ENCODE results near the gene JAML.

The JAML gene

DNA sequence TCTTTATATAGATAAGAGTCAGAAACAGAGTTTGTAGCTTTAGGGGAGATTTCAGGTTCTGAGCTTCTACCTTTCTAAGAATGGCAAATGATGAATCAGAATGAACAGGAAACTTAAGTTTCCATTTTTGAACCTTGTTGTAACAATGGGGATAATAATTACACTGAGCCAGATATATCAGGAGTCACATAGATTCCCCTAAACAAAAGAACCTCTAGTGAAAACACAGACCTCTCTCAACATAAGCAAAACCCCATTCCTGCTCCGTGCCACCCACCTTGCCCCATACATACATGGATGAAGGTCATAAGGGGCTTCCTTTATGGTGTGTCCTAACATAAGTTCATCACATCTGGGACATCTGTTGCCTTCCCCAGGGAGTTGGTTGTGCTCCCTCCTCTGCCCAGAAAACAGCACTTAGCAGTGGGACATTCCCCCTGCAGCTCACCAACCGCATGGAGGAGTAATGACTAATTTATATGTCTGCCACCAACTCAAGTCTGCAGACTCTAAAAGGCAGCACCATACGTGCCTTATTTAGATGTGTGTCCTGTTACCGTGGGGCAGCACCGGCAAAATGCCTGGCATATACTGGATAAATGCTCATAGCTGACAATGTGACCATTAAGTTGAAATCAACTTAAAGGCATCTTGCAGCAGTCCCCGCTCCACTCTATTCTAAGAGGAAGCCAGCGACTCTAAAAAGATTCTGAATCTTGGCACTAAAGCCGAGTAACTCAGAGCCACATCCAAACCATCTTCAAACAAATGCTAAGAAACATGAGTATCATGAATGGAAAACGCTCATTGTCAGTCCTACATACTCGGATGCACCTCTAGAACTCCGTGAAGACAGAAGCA, 8.0 kb downstream of the JAML start:
- peak; percentile 41 to 49 for DNase-seq (ENCODE audit: low read depth in 2 of 2)

DNA sequence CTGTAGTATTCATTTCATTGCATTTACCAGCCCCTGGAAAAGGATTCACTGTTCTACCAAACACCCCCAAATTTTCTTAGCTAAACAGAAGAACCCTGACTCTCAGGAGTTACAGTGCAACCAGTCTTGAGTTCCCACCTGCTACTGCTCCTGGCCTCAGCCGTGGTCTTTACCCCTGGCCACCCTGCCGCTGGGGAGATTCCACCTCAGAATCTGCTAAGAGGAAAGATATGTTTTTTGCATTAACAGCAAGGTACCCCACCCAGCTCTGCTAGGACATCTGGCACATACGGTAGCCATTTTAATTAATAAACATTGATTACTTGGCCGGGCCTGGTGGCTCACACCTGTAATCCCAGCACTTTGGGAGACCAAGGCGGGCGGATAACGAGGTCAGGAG, 9.0 kb downstream of the JAML start:
- DNase-seq (ENCODE audit: low read depth in 2 of 2), result no peak

DNA sequence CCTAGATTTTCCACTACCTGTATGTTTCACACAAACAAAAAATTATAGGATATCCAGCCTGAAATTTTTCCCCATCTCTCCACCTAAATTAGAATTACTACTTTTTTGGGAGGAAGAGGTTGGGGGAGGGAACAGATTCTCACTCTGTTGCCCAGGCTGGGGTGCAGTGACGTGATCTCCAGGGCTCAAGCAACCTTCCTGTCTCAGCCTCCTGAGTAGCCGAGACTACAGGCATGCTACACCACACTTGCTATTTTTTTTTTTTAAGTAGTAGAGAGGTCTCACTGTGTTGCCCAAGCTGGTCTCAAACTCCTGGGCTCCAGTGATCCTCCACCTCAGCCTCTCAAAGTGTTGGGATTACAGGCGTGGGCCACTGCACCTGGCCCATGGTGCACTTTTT, 9.5 kb downstream of the JAML start:
- DNase-seq (ENCODE audit: low read depth in 2 of 2), result no peak

DNA sequence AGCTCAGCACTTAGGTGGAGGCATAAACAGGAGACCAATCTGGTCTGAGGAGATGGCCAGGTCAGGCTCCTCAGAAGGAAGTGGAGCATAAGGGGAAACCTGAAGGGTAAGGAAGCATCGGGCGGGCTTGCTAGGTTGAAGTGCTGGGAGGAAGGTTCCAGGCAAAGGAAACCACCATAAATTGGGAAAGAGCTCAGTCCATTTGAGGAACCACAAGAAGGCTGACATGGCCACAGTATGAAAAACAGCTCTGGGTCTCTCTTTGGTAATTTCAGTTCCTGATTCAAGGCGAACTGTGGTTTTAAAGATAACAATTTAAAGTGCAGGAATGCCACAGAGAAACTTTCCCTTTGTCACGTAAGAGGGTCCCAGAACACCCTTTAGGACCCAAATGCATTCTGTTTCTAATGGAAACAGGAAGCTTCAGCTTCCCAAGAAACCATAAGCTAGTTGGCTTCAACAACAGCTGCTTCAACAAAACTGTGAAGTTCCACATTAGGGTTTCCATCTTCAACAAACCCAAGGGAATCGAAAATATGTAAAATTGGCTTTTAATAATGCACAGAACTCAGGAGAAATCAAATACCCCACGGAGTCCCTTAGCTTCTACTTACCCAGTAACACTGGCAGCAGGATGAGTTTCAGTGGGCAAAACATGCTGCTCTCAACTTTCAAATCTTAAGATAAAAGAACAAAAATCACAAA, 10.4 kb downstream of the JAML start:
- no peak for DNase-seq (ENCODE audit: low read depth in 2 of 2)

- no peak for DNase-seq (ENCODE audit: low read depth in 2 of 2)
These were observed 11.0 kb downstream of the JAML start for GRCh38 chr11:118213781-118214180.

DNA sequence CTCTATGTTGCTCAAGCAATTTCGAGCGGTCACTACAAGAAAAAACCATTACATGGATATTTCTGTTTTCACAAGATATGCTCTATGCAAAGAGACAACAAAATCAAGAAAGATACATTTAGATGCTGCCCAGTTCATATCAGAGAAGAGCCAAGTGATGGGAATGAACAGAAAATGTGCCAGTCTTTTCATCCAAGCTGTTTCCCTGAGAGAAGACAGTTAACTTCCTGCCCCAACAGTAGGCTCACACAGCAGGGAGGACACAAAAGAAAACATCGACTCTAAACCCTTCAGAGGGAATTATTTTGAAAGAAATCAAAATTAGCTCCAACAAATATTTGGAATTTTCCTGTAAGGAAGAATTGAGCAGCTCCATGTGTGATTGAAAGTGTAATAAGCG, 11.6 kb downstream of the JAML start:
- DNase-seq (ENCODE audit: low read depth in 2 of 2), result no peak

GRCh38 chr11:118212781-118213191, 12.0 kb downstream of the JAML start:
- no peak for DNase-seq (ENCODE audit: low read depth in 2 of 2)

- DNase-seq (ENCODE audit: low read depth in 2 of 2), result no peak
These were observed 12.6 kb downstream of the JAML start for GRCh38 chr11:118212131-118212725.

DNA sequence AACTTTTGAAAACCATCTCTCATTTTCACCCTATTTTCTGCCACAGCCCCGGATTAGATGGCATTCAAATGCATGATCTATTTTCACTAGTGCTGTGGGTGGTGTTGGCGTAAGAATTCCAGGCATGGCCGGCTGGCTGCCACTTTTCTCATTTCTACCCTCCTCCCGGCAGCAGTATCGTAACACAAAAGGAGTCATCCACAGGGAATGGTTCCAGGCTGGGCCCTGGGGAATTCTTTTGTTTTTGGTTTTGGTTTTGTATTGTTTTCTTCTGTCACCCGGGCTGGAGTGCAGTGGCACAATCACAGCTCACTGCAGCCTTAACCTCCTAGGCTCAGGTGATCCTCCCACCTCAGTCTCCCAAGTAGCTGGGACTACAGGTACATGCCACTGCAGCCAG, 13.8 kb downstream of the JAML start:
- DNase-seq (ENCODE audit: low read depth in 2 of 2), result no peak

GRCh38 chr11:118210323-118210722, 14.5 kb downstream of the JAML start:
- DNase-seq (ENCODE audit: low read depth in 2 of 2), result no peak

- DNase-seq (ENCODE audit: low read depth in 2 of 2), result no peak
These were observed 15.8 kb downstream of the JAML start for GRCh38 chr11:118209033-118209432.

- DNase-seq (ENCODE audit: low read depth in 2 of 2), result no peak
These were observed 17.7 kb downstream of the JAML start for GRCh38 chr11:118207079-118207478.

GRCh38 chr11:118206391-118207031, 18.3 kb downstream of the JAML start:
- DNase-seq (ENCODE audit: low read depth in 2 of 2), result no peak

- DNase-seq (ENCODE audit: low read depth in 2 of 2), result no peak
These were observed 19.0 kb downstream of the JAML start for GRCh38 chr11:118205606-118206378.

GRCh38 chr11:118202599-118203422, 22.0 kb downstream of the JAML start:
- peak in 1 of 2 donors; percentile 55 for DNase-seq (ENCODE audit: low read depth in 2 of 2)

DNA sequence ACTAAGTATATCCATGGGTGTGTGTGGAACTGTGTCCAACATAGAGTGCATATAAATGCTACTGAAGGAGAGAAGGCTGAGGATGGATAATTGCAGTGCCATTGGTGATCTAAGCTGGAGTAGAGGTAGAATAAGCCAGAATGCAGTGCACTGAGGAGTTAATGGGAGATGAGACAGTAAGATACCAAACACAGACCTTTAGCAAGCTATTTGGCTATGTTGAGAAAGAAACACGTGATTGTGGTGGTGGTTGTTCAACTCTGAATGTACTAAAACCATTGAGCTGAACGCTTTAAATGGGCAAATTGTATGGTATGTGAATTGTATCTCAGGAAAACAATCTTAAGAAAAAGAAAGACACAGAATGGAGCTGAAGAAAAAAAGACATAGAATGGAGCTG, 22.8 kb downstream of the JAML start:
- no peak for DNase-seq (ENCODE audit: low read depth in 2 of 2)

DNA sequence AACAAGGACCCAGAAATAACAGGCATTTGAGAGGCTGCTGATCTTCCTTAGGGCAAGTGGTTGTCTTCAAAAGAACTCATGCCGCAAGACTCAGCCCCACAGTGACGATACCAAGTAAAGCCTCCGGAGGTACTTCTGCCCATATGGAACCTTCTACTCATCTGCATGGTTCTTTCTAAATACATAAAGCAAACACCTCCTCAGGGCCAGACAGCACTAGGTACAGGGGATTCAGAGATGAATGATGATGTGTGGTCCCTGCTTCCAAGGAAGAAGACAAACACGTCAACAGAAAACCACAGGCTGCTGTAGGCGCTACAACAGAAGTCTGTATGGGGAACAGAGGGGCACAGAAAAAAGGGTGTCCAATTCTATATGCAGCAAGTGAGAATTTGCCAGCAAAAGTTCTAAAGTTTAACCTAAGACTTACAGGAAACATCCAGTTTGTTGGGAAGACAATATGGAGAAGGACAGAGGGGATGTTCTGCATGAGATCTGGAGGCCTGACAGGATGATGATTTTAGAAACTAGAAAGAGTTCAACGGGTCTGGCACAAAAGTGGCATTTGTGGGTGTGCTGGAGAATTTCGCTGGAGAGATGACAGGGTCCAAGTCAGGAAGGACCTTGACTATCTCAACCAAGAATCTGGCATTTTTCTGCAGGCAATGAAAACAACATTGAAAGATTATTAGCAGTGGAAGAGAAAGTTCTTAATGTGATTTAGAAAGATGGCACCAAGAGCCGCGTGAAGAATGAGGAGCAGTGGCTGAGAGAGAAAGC, 23.7 kb downstream of the JAML start:
- peak; percentile 54 to 57 for DNase-seq (ENCODE audit: low read depth in 2 of 2)

DNA sequence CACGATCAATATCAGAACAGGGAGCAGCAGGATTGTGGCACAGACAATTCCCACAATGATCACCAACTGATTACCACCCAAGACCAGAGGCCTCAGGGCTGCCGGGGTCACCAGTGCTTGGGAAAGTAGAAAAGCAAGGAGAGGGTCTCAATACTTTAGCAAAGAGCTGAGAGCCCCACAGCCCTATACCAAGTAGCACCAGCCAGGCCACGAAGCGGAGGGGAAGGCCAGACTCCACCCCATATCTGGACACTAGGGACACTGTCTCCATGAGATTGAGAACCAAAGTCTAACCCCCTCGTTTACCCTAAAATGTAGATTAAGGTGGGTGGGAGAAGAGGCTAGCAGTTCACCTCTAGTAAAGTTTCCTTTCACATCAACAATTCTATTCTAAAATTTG, 24.3 kb downstream of the JAML start:
- no peak for DNase-seq (ENCODE audit: low read depth in 2 of 2)

DNA sequence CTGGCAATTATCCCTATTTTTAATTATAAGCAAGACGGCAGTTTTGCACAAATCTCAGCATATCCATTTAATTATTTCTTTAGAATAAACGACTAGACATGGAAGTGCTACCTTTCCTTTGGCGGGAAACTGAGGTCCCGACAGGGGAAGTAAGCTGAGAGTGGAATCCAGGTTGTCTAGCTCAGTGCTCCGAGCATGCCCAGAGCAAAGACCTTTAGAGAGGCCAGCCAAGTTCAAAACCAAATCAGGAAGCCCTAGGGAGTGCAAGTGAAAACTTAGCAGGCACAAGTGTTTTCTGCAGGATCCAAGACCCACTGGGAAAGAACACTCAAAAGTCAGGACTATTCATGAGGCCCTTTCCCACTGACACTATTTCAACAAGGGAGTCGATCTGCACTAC, 25.7 kb downstream of the JAML start:
- no peak for DNase-seq (ENCODE audit: low read depth in 2 of 2)

DNA sequence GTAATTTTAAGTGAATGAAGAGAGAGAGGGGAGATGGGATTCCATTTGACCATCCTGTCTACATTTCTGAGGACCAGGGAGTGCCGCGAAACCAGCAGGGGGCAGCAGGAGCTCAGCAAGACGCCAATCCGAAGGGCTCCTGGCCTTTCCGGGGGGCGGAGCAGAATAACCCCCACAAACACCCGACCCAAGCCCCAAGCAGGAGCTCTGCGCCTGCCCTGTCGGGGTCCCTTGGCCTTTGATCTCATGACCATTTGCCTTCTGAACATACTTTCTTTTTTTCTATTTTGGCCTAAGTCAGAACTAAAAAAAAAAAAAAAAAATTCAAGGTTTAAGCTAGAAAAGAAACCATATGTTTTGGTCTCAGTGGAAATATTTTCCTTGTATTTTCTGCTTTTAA, 26.4 kb downstream of the JAML start:
- peak; percentile 65 to 80 for DNase-seq (ENCODE audit: low read depth in 2 of 2)

Measured in stimulated activated CD4-positive, alpha-beta T cell treated with anti-CD3 and anti-CD28 coated beads, Interleukin-15, amount 100 ng/mL, for 48 hours (primary cell).